ENCODE results near the gene AHI1. TPM values are rescaled to one million over a fixed set of nuclear protein-coding genes. Genes with fewer than 3 reads are reported as not detected.

Gene AHI1
- total and polyA plus RNA-seq, 10 of the 15 experiments (the other 5 are each of a cell fraction or from before 2014, with no cell fraction given), result 3.2 to 9.5 (median 4.6) TPM

- in situ Hi-C loops (cut with MboI), result no loop called here
- Histone ChIP-seq H3K4me2 (ENCODE audit: control insufficient read depth, insufficient read depth) (no peak overlapping the region), H4K20me1 (ENCODE audit: control insufficient read depth, insufficient read depth) (no peaks in the 10 kb centered on the region), H3K4me1 (ENCODE audit: control insufficient read depth, insufficient read depth, low read length) (no peaks in the 10 kb centered on the region), H3K79me2 (ENCODE audit: control insufficient read depth, insufficient read depth, low read length) (no peaks in the 10 kb centered on the region), H3K27ac (ENCODE audit: control insufficient read depth, insufficient read depth) (no peak overlapping the region), H3K4me3 (no peak overlapping the region), H2AFZ (ENCODE audit: control insufficient read depth, low read depth, low read length) (no peak overlapping the region), H3K9ac (ENCODE audit: control insufficient read depth, insufficient read depth, low read length) (no peak overlapping the region), H3K9me3 (replicated peaks; ENCODE audit: control insufficient read depth, insufficient read depth, low read length) (no peaks in the 10 kb centered on the region), H3K36me3 (ENCODE audit: control insufficient read depth in 2 of 2, insufficient read depth in 2 of 2, low read length in 1 of 2) (no peaks in the 10 kb centered on the region), H3K27me3 (replicated peaks in 1 of 2; ENCODE audit: control insufficient read depth in 2 of 2, insufficient read depth in 2 of 2, low read length in 1 of 2) (no peaks in the 10 kb centered on the region; a peak in 1 of 4 replicates)
- ATAC-seq, result no peak
- BruUV-seq (replicated peaks), result no TSS peak
- ChIA-PET CTCF (interaction anchor here (0.6 to 3.0 kb wide), 5 partner anchors 11 to 722 kb away, joined by 3 to 10 read pairs (median 3); no protein-coding TSS in a partner anchor), RAD21 (ENCODE audit: unreplicated experiment) (no interaction called here), POLR2A (no interaction called here), SMC1A (ENCODE audit: uncharacterized antibody, unreplicated experiment) (no interaction called here)
- FAIRE-seq, result no peak
- TF ChIP-seq PAX5 (IDR thresholded peaks at IDR 0.05; ENCODE audit: borderline replicate concordance, low read depth, low read length), result no peak
- TF ChIP-seq MYB (IDR thresholded peaks at IDR 0.05; ENCODE audit: borderline replicate concordance, low read depth, low read length), result no peak
- TF ChIP-seq, protein P1, sequence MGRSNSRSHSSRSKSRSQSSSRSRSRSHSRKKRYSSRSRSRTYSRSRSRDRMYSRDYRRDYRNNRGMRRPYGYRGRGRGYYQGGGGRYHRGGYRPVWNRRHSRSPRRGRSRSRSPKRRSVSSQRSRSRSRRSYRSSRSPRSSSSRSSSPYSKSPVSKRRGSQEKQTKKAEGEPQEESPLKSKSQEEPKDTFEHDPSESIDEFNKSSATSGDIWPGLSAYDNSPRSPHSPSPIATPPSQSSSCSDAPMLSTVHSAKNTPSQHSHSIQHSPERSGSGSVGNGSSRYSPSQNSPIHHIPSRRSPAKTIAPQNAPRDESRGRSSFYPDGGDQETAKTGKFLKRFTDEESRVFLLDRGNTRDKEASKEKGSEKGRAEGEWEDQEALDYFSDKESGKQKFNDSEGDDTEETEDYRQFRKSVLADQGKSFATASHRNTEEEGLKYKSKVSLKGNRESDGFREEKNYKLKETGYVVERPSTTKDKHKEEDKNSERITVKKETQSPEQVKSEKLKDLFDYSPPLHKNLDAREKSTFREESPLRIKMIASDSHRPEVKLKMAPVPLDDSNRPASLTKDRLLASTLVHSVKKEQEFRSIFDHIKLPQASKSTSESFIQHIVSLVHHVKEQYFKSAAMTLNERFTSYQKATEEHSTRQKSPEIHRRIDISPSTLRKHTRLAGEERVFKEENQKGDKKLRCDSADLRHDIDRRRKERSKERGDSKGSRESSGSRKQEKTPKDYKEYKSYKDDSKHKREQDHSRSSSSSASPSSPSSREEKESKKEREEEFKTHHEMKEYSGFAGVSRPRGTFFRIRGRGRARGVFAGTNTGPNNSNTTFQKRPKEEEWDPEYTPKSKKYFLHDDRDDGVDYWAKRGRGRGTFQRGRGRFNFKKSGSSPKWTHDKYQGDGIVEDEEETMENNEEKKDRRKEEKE (IDR thresholded peaks at IDR 0.05), result no peak
- no peak for TF ChIP-seq MYC (IDR thresholded peaks at IDR 0.05; ENCODE audit: insufficient read depth, insufficient read length, insufficient replicate concordance, low read length, severe bottlenecking)
- 27% methylated on average over 3 of the region's 3 CpGs for WGBS (ENCODE audit: insufficient coverage, insufficient replicate concordance, low lambda C conversion rate, missing lambda C conversion rate)
- no peak for DNase-seq (ENCODE audit: low read depth, low spot score)
- intact Hi-C loops (cut with micrococcal nuclease; ENCODE audit: unreplicated experiment), result loop anchor here (5.0 kb wide), 1 partner anchor 813 kb away; no protein-coding TSS in a partner anchor
Observed at GRCh38 chr6:135504734-135505133, 7.2 kb upstream of the AHI1 start.

Data from GM12878 (cell line).